Esophagus muscularis mucosa (tissue), 4 donors: ENCODE measurements around the gene ZNF440.

Experiments used
- CTCF ChIP-seq, 3 experiments: fragments of 200-600 bp in 2 of 3; fragments of 450-650 bp in 1 of 3; sonication (generic) in 2 of 3; IDR thresholded peaks; one replicate each; pipeline ENCODE4 v1.5.1; 2017 to 2019; ENCODE audit warnings: antibody characterized with exemption in 3 of 3, mild to moderate bottlenecking in 2 of 3, moderate library complexity in 1 of 3
- EP300 ChIP-seq: sonication (generic); formaldehyde crosslinking; IDR thresholded peaks from one replicate; pipeline ENCODE4 v1.6.1; 2017; ENCODE audit warnings: antibody characterized with exemption
- POLR2A ChIP-seq: fragments of 450-650 bp; IDR thresholded peaks from one replicate; pipeline ENCODE4 v1.6.1; 2017; ENCODE audit warnings: antibody characterized with exemption, moderate library complexity, mild to moderate bottlenecking, low read depth
- POLR2AphosphoS5 ChIP-seq, 2 donors: sonication (generic); formaldehyde crosslinking; IDR thresholded peaks; one replicate each; pipeline ENCODE4 v1.6.1; 2017; ENCODE audit warnings: antibody characterized with exemption in 2 of 2

- TF ChIP-seq CTCF (IDR thresholded peaks at IDR 0.05) (no peak), POLR2A (no peak), POLR2AphosphoS5 (IDR thresholded peaks at IDR 0.05) (no peak), EP300 (no peak)
These were observed 7.5 kb downstream of the ZNF440 start for GRCh38 chr19:11821474-11822109.
